GM10266 (cell line): ENCODE data around the gene NAGS.

ENCODE experiments used
- DNase-seq: peaks from one replicate; pipeline ENCODE4 v3.0.0; 2012; ENCODE audit errors: extremely low spot score
- TF ChIP-seq, protein P1 (sequence below): IDR thresholded peaks from 2 replicates; pipeline ENCODE4 v1.5.1; 2012; ENCODE audit warnings: mild to moderate bottlenecking, low read depth; ENCODE audit not compliant: control insufficient read depth, insufficient read depth; ENCODE audit errors: missing control alignments

NAGS gene

DNA sequence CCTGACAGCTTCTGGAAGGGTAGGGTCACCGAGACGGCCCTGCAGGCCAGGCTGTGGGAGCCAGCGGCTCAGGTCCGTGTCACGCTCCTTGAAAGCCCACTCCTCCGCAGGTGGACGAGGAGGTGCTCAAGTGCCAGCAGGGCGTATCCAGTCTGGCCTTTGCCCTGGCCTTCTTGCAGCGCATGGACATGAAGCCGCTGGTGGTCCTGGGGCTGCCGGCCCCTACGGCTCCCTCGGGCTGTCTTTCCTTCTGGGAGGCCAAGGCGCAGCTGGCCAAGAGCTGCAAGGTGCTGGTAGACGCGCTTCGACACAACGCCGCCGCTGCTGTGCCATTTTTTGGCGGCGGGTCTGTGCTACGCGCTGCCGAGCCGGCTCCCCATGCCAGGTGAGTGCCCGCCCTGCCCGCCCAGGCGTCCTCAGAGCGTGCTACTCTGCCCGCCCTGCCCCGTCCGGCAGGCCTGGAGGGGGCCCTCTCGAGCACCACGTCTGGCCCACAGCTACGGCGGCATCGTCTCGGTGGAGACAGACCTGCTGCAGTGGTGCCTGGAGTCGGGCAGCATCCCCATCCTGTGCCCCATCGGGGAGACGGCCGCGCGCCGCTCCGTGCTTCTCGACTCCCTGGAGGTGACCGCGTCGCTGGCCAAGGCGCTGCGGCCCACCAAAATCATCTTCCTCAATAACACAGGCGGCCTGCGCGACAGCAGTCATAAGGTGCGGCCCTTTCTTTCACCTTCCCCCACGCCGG, 1.3 kb downstream of the NAGS start:
- DNase-seq: peak; percentile 59
- TF ChIP-seq, protein P1, sequence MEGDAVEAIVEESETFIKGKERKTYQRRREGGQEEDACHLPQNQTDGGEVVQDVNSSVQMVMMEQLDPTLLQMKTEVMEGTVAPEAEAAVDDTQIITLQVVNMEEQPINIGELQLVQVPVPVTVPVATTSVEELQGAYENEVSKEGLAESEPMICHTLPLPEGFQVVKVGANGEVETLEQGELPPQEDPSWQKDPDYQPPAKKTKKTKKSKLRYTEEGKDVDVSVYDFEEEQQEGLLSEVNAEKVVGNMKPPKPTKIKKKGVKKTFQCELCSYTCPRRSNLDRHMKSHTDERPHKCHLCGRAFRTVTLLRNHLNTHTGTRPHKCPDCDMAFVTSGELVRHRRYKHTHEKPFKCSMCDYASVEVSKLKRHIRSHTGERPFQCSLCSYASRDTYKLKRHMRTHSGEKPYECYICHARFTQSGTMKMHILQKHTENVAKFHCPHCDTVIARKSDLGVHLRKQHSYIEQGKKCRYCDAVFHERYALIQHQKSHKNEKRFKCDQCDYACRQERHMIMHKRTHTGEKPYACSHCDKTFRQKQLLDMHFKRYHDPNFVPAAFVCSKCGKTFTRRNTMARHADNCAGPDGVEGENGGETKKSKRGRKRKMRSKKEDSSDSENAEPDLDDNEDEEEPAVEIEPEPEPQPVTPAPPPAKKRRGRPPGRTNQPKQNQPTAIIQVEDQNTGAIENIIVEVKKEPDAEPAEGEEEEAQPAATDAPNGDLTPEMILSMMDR: peak; percentile 28

DNA sequence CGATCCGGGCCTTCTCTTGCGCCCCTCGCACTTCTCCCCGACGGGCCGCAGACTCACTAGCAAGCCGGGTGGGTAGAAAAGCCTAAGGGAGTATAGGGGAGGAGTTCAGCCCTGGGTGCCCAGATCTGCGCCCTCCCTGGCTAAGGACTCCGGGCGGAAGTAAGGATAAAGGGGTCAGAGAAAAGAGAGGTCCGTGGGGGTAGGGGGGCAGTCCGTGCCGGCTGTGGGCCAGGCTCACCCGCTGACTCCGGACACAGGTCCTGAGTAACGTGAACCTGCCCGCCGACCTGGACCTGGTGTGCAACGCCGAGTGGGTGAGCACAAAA, 1.8 kb downstream of the NAGS start:
- no peak for DNase-seq
- TF ChIP-seq, protein P1: no peak

DNA sequence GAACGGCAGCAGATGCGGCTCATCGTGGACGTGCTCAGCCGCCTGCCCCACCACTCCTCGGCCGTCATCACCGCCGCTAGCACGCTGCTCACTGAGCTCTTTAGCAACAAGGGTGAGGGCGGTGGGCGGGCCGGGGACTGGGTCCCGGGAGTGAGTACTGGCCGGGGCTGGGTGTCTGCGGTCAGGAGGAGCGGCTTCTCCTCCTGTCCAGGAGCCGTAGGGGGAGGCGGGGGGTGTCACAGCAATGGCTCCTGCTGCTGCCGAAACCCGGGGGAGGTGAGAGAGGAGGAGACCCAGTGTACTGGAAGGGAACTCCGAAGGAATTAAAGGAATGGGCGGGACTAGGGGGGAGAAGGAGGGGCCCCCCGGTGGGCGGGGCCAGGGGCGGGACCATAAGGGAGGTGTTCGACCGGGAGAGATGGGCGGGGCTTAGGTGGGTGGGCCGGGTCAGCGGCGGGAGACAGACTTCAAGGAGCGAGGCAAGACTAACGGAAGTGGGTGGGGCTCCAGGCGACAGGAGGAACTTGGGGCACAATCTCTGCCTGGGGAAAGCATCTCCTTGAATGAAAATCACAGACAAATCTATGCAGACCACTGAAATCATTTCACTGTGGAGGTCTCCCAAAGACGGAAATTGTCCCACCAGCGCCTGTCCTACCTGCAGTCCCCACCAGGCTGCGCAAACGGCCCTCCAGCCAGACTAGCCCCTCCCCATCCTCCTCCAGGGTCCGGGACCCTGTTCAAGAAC, 2.4 kb downstream of the NAGS start:
- TF ChIP-seq, protein P1: peak; percentile 50
- DNase-seq: peak; percentile 99

DNA sequence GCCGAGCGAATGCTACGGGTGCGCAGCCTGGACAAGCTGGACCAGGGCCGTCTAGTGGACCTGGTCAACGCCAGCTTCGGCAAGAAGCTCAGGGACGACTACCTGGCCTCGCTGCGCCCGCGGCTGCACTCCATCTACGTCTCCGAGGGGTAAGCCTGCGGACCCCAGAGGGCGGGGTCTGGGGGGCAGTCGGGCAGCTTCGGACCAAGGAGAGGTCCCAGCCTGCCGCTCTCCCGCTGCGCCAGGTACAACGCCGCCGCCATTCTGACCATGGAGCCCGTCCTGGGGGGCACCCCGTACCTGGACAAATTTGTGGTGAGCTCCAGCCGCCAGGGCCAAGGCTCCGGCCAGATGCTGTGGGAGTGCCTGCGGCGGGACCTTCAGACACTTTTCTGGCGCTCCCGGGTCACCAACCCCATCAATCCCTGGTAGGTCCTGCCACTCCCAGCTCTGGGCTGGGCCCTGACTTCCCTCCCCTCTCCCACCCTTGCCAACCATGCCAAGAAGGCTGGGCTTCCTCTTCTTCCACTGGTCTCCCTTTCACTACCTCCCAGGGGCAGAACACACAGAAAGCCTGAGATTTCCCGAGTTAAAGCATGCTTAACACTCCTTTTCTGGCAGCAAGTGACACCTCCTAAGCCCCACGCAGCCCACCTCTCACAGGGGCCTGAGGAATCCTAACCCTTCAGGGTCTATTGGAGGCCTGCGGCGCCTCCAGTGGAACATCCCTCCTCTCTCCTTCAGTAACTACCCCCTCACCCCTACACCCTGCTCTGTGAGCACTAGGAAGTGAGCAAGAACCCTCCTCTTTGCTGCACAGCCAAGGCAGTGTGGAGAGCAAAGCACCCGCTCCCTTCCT, 3.2 kb downstream of the NAGS start:
- DNase-seq: no peak
- TF ChIP-seq, protein P1: no peak

DNA sequence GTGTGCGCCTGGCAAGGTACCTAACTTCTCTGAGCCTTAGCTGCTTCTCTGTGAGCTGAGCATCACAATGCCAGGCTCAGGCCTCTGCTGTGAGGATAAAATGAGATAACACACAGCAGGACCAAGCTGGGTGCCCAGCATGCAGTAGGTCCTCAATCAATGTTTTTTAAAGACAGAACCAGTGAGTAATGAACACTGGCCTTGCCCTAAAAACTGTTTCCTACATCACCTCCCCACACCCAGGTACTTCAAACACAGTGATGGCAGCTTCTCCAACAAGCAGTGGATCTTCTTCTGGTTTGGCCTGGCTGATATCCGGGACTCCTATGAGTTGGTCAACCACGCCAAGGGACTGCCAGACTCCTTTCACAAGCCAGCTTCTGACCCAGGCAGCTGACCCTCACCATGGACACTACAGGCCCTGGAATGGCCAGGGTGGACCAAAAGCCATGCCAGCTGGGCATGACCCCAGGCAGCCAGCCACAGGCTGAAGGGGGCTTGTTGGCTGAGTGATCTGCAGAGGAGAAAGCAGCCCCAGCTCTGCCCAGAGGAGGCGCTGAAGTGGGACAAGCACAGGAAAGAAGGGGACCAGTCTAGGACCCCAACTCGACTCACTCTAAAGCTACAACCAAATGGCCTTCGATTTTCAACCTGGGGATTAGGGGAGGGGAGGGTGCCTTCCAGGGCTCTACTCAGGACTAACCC, 3.9 kb downstream of the NAGS start:
- no peak for DNase-seq
- TF ChIP-seq, protein P1: no peak

DNA sequence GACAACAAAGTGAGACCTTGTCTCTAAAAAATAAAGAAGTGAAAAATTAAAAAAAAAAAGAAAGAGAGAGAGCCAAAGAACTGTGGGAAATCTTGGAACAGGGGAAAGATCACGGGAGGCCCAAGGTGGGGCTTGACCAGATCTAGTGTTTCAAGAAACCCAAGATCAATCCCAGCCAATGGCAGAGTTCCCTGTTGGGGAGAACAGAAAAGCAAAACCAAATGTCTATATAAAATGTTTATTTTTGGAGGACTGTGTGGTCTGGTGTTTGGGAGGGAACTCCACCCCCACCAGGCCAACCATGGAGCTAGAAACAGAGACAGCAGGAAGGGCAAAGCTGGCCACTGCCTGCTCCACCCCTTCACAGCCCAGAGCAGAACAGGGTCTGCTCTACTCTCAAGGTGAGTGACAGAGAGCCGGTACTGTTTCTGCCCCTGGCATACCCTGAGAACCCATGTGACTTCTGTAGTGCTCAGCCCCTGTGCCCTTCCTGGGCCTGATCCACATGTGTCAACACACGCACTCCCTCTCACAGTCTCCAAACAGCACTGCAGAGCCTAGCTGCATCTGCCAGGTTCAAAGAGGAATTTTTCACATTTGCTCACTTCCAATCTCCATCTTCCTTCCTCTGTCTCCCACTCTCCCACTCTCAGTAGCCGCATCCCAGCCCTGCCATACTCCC, 6.7 kb downstream of the NAGS start:
- no peak for DNase-seq
- TF ChIP-seq, protein P1: no peak
